Ascending aorta (tissue), 2 donors: ENCODE results near the gene MICB. TPM values are rescaled to one million over a fixed set of nuclear protein-coding genes. Genes with fewer than 3 reads are reported as not detected.

ENCODE experiments used
- DNase-seq, 2 donors: peaks; one replicate each; pipeline ENCODE4 v3.0.0-alpha.2; 2019; ENCODE audit warnings: low spot score in 2 of 2
- H3K27ac ChIP-seq, 2 donors: fragments of 200-600 bp; sonication (generic); one replicate each; pipeline ENCODE4 v1.5.1; 2016 to 2017; ENCODE audit warnings: mild to moderate bottlenecking in 1 of 2
- H3K27me3 ChIP-seq: fragments of 200-600 bp; sonication (generic); one replicate; pipeline ENCODE4 v1.5.1; 2017
- H3K36me3 ChIP-seq, 2 donors: fragments of 200-600 bp; sonication (generic); one replicate each; pipeline ENCODE4 v1.5.1; 2016
- H3K4me1 ChIP-seq, 2 donors: fragments of 200-600 bp; sonication (generic); one replicate each; pipeline ENCODE4 v1.5.1; 2016 to 2017; ENCODE audit warnings: mild to moderate bottlenecking in 1 of 2
- H3K4me3 ChIP-seq, 2 donors: fragments of 200-600 bp; sonication (generic); one replicate each; pipeline ENCODE4 v1.5.1; 2016 to 2017; ENCODE audit warnings: mild to moderate bottlenecking in 1 of 2
- H3K9me3 ChIP-seq, 2 donors: fragments of 200-600 bp; sonication (generic); one replicate each; pipeline ENCODE4 v1.5.1; 2016
- intact Hi-C: fragments of 100-400 bp; cut with DNase I; formaldehyde crosslinking; loops from one replicate; pipeline ENCODE4 v1.15.1; 2023
- total RNA-seq: library from RNA; depleted of rRNA; stranded (reverse); fragments of >200 nt; gene quantifications from one replicate; pipeline ENCODE4 v1.1.0, GENCODE V29; 2016
- TF ChIP-seq, protein P1 (sequence below), 3 experiments: fragments of 200-600 bp in 2 of 3; fragments of 450-650 bp in 1 of 3; sonication (generic) in 2 of 3; IDR thresholded peaks; one replicate each; pipeline ENCODE4 v1.5.1; 2016 to 2019; ENCODE audit warnings: antibody characterized with exemption in 3 of 3, mild to moderate bottlenecking in 1 of 3, moderate library complexity in 1 of 3

MICB gene
- total RNA-seq, 1 donor from 2014 or later = 0.11 TPM

- H3K36me3 ChIP-seq = peaks cover 17 to 33% of the 10 kb centered on the region in 2 donors
- peaks cover 4 to 6% of the 10 kb centered on the region in 2 donors for H3K4me1 ChIP-seq
- intact Hi-C loops = no loop called here
- H3K9me3 ChIP-seq = no peaks in the 10 kb centered on the region
- H3K27ac ChIP-seq = no peak overlapping the region
- TF ChIP-seq, protein P1, sequence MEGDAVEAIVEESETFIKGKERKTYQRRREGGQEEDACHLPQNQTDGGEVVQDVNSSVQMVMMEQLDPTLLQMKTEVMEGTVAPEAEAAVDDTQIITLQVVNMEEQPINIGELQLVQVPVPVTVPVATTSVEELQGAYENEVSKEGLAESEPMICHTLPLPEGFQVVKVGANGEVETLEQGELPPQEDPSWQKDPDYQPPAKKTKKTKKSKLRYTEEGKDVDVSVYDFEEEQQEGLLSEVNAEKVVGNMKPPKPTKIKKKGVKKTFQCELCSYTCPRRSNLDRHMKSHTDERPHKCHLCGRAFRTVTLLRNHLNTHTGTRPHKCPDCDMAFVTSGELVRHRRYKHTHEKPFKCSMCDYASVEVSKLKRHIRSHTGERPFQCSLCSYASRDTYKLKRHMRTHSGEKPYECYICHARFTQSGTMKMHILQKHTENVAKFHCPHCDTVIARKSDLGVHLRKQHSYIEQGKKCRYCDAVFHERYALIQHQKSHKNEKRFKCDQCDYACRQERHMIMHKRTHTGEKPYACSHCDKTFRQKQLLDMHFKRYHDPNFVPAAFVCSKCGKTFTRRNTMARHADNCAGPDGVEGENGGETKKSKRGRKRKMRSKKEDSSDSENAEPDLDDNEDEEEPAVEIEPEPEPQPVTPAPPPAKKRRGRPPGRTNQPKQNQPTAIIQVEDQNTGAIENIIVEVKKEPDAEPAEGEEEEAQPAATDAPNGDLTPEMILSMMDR (IDR thresholded peaks at IDR 0.05) = no peak
- H3K4me3 ChIP-seq = no peak overlapping the region
- no peak for DNase-seq
- no peaks in the 10 kb centered on the region for H3K27me3 ChIP-seq
Measured at GRCh38 chr6:31558318-31558625, 60.3 kb downstream of the MICB start.

DNA sequence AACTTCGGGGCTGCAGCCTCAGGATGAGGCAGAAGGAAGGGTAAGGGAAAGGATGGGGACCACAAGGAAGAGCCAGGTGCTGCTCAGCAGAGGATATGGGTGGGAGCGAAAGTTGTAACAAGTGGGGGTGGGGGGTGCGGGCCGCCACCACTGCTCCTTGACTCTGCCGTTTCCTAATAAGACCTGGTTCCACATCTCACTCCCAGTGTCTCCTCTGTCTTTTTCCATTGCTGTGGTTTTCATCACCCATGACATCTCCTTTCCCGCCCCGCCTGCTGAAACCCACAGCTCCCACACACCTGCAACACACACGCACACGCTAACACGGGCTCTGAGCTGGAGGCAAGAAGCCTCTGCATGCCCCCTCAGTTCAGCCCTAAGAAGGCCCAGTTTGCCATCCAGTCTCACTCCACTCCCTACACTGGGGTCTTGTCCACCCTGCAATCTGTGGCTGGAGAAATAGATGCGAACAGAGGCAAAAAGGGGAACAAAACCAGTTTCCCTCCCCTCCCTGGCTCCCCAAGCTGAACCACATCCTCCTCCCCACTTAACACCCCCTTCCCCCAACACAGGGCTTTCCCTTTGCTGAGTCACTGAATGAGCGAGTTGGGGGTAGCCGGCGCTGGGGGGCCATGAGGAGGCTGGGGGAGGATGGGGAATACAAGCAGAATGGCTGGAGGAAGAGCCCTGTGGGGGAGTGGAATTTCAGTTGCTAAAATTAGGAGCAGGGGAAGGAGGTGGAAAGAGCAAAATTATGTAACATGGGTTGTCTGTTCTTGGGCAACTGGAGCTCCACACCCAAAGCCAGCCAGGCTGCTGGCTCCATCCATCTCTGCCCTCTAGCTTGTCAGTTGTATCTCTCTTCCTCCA, 60.9 kb downstream of the MICB start:
- H3K4me1 ChIP-seq = peaks cover 4 to 6% of the 10 kb centered on the region in 2 donors
- peaks cover 17 to 33% of the 10 kb centered on the region in 2 donors for H3K36me3 ChIP-seq
- H3K9me3 ChIP-seq = no peaks in the 10 kb centered on the region
- intact Hi-C loops = no loop called here
- no peak for DNase-seq
- H3K27ac ChIP-seq = peak overlapping the region in 1 of 2 donors; percentile 54
- H3K27me3 ChIP-seq = no peaks in the 10 kb centered on the region
- H3K4me3 ChIP-seq = no peak overlapping the region
- TF ChIP-seq, protein P1 (IDR thresholded peaks at IDR 0.05) = no peak

GRCh38 chr6:31559606-31559957, 61.6 kb downstream of the MICB start:
- TF ChIP-seq, protein P1 (IDR thresholded peaks at IDR 0.05) = no peak
- intact Hi-C loops = no loop called here
- Histone ChIP-seq H3K36me3 (peaks cover 17 to 33% of the 10 kb centered on the region in 2 donors), H3K9me3 (no peaks in the 10 kb centered on the region), H3K4me1 (peaks cover 4 to 6% of the 10 kb centered on the region in 2 donors), H3K27ac (peak overlapping the region; percentile 54 to 66), H3K4me3 (no peak overlapping the region), H3K27me3 (no peaks in the 10 kb centered on the region)
- no peak for DNase-seq

DNA sequence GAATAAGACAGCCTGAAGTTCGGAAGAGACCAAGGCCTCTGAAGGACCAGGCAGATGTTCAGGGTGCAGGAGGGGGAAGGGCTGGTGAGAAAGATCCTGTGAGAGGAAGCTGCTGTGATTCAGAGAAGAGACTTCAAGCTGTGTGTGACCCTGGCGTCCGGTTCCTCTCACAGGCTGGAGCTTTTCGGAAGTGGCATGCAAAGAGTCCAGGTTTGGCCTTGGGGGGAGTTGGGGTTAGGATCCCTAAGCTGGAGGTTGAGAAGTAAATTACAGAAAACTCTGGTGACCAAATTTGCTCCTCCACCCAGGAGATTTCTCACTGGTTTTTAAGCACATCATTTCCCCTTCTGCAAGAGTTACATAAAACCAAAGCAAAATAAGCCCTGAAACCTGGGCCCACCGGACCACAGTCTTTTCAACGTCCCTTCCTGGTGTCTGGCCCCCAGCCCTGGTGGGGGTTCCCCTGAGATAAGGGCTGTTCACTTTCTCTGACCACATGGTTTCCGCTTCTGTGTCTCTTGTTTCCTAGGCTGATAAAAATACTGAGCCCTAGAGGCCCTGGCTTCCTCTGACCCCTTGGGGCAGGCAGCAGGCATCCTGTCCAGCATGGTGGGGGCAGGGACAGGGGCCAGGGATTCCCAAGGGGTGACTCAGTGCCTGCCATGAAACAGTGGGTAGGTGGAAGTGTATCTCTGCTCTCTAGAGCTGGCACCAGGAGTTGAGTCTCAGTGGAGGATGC, 62.2 kb downstream of the MICB start:
- Histone ChIP-seq H3K27ac (peak overlapping the region; percentile 54 to 66), H3K36me3 (peaks cover 17 to 33% of the 10 kb centered on the region in 2 donors), H3K4me1 (peaks cover 4 to 6% of the 10 kb centered on the region in 2 donors), H3K4me3 (no peak overlapping the region), H3K27me3 (no peaks in the 10 kb centered on the region), H3K9me3 (no peaks in the 10 kb centered on the region)
- intact Hi-C loops = no loop called here
- TF ChIP-seq, protein P1 (IDR thresholded peaks at IDR 0.05) = no peak
- DNase-seq = peak in 1 of 2 donors; percentile 78

DNA sequence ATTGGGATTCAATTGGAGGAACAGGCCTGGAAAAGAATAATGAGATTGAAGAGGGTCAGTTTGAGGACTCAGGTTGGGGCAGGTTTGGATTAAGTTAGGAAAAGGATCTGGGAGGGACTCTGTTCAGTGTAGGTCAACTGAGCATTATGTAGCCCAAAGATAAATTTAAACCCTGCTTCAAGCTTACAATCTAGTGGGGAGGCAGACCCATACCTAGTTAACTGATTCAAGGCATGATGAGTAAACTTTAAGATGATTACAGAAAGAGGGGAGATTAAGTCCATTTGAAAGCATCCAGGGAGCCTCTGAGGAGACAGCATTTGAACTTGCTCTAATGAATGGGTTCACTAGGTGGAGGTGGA, 62.7 kb downstream of the MICB start:
- TF ChIP-seq, protein P1 (IDR thresholded peaks at IDR 0.05) = no peak
- Histone ChIP-seq H3K27ac (peak overlapping the region; percentile 54 to 66), H3K4me1 (peaks cover 4 to 6% of the 10 kb centered on the region in 2 donors), H3K36me3 (peaks cover 17 to 33% of the 10 kb centered on the region in 2 donors), H3K9me3 (no peaks in the 10 kb centered on the region), H3K27me3 (no peaks in the 10 kb centered on the region), H3K4me3 (no peak overlapping the region)
- intact Hi-C loops = no loop called here
- no peak for DNase-seq

Other genes with a start within 250 kb of the MICB start
- 921 TPM for gene HLA-C, start 226.1 kb upstream of the MICB start, total RNA-seq
- gene HLA-B, start 141.0 kb upstream of the MICB start, total RNA-seq = 1,833 TPM
- 19.2 TPM for gene MICA, start 94.5 kb upstream of the MICB start, total RNA-seq
- not detected for gene MCCD1, start 30.8 kb downstream of the MICB start, total RNA-seq
- 134 TPM for gene DDX39B, start 43.9 kb downstream of the MICB start, total RNA-seq
- not detected for gene ATP6V1G2, start 48.5 kb downstream of the MICB start, total RNA-seq
- gene NFKBIL1, start 49.5 kb downstream of the MICB start, total RNA-seq = 71.5 TPM
- not detected for gene LTA, start 74.1 kb downstream of the MICB start, total RNA-seq
- 11.5 TPM for gene TNF, start 77.4 kb downstream of the MICB start, total RNA-seq
- not detected for gene LTB, start 84.3 kb downstream of the MICB start, total RNA-seq
- 21.4 TPM for gene LST1, start 88.1 kb downstream of the MICB start, total RNA-seq
- not detected for gene NCR3, start 94.9 kb downstream of the MICB start, total RNA-seq
- gene AIF1, start 117.1 kb downstream of the MICB start, total RNA-seq = 1.7 TPM
- gene PRRC2A, start 122.6 kb downstream of the MICB start, total RNA-seq = 171 TPM
- 255 TPM for gene BAG6, start 154.5 kb downstream of the MICB start, total RNA-seq
- gene APOM, start 157.7 kb downstream of the MICB start, total RNA-seq = not detected
- gene C6orf47, start 162.6 kb downstream of the MICB start, total RNA-seq = 20.9 TPM
- gene GPANK1, start 166.9 kb downstream of the MICB start, total RNA-seq = 9.8 TPM
- 148 TPM for gene CSNK2B, start 167.9 kb downstream of the MICB start, total RNA-seq
- 24.1 TPM for gene LY6G5B, start 171.8 kb downstream of the MICB start, total RNA-seq
- 0.96 TPM for gene LY6G5C, start 182.9 kb downstream of the MICB start, total RNA-seq
- gene ABHD16A, start 205.2 kb downstream of the MICB start, total RNA-seq = 28.0 TPM
- gene LY6G6F, start 208.7 kb downstream of the MICB start, total RNA-seq = not detected
- gene LY6G6D, start 217.2 kb downstream of the MICB start, total RNA-seq = not detected
- gene LY6G6C, start 223.6 kb downstream of the MICB start, total RNA-seq = not detected
- gene MPIG6B, start 225.2 kb downstream of the MICB start, total RNA-seq = not detected
- gene DDAH2, start 231.2 kb downstream of the MICB start, total RNA-seq = 150 TPM
- gene CLIC1, start 238.4 kb downstream of the MICB start, total RNA-seq = 281 TPM
- gene MSH5, start 241.9 kb downstream of the MICB start, total RNA-seq = 17.7 TPM